PFSK-1 (cell line): ENCODE data around the gene OSTM1.

Experiments
- POLR2AphosphoS5 ChIP-seq: IDR thresholded peaks from 2 replicates; pipeline ENCODE4 v1.6.1; 2012; ENCODE audit warnings: low read depth, mild to moderate bottlenecking, control low read depth, low read length, moderate library complexity
- REST ChIP-seq, 2 experiments: IDR thresholded peaks; 2 replicates each; pipeline versions ENCODE4 v1.6.1 to v1.8.0; 2011 to 2012; ENCODE audit warnings: low read depth in 2 of 2, low read length in 2 of 2, control low read depth in 1 of 2, inconsistent platforms in 1 of 2, mild to moderate bottlenecking in 1 of 2, moderate library complexity in 1 of 2; ENCODE audit not compliant: insufficient read depth in 1 of 2
- SIN3A ChIP-seq: IDR thresholded peaks from 2 replicates; pipeline ENCODE4 v1.6.1; 2012; ENCODE audit warnings: mild to moderate bottlenecking, low read length, moderate library complexity, borderline replicate concordance; ENCODE audit not compliant: insufficient read depth

- TF ChIP-seq REST (IDR thresholded peaks at IDR 0.05; ENCODE audit: insufficient read depth in 1 of 2, low read depth in 2 of 2, low read length in 2 of 2) (no peak), POLR2AphosphoS5 (no peak), SIN3A (no peak)
Observed at GRCh38 chr6:108029226-108029921, 45.2 kb downstream of the OSTM1 start.
